Endometrium (tissue), 2 donors: ENCODE measurements around the gene AIG1.

Source experiments
- FAIRE-seq: peaks from 2 replicates; lab custom pipeline; 2012; peaks lifted over from hg19 to GRCh38; lab: Jason Lieb, UNC
- donor health status: control.
- donor health status: control.

Gene AIG1

GRCh38 chr6:143097224-143097795, 36.6 kb downstream of the AIG1 start:
- no peak for FAIRE-seq

- no peak for FAIRE-seq
These were observed 37.5 kb downstream of the AIG1 start for GRCh38 chr6:143098054-143098671.

- no peak for FAIRE-seq
These were observed 39.0 kb downstream of the AIG1 start for GRCh38 chr6:143099647-143100046.

GRCh38 chr6:143100429-143100828, 39.7 kb downstream of the AIG1 start:
- no peak for FAIRE-seq

- no peak for FAIRE-seq
These were observed 43.2 kb downstream of the AIG1 start for GRCh38 chr6:143103916-143104315.

- FAIRE-seq: no peak
These were observed 46.8 kb downstream of the AIG1 start for GRCh38 chr6:143107440-143107839.

- FAIRE-seq: no peak
These were observed 47.4 kb downstream of the AIG1 start for GRCh38 chr6:143107911-143108761.

- no peak for FAIRE-seq
These were observed 48.5 kb downstream of the AIG1 start for GRCh38 chr6:143109196-143109595.

- no peak for FAIRE-seq
These were observed 49.9 kb downstream of the AIG1 start for GRCh38 chr6:143110572-143110971.

- FAIRE-seq: no peak
These were observed 50.3 kb downstream of the AIG1 start for GRCh38 chr6:143110996-143111395.

GRCh38 chr6:143111443-143111842, 50.8 kb downstream of the AIG1 start:
- FAIRE-seq: no peak

- FAIRE-seq: no peak
These were observed 51.5 kb downstream of the AIG1 start for GRCh38 chr6:143112084-143112768.

- FAIRE-seq: no peak
These were observed 52.1 kb downstream of the AIG1 start for GRCh38 chr6:143112837-143113236.

GRCh38 chr6:143115728-143116127, 55.0 kb downstream of the AIG1 start:
- FAIRE-seq: no peak

GRCh38 chr6:143117108-143117507, 56.4 kb downstream of the AIG1 start:
- no peak for FAIRE-seq

GRCh38 chr6:143119260-143119659, 58.6 kb downstream of the AIG1 start:
- FAIRE-seq: no peak

GRCh38 chr6:143123081-143123480, 62.4 kb downstream of the AIG1 start:
- no peak for FAIRE-seq

- FAIRE-seq: no peak
These were observed 63.3 kb downstream of the AIG1 start for GRCh38 chr6:143123941-143124340.

- no peak for FAIRE-seq
These were observed 64.8 kb downstream of the AIG1 start for GRCh38 chr6:143125455-143125854.

GRCh38 chr6:143125864-143126573, 65.3 kb downstream of the AIG1 start:
- no peak for FAIRE-seq

- FAIRE-seq: no peak
These were observed 65.9 kb downstream of the AIG1 start for GRCh38 chr6:143126574-143126941.
